Mammary epithelial cell (primary cell): ENCODE results near the gene TTF1.

Experiments used
- CTCF ChIP-seq, 2 donors: IDR thresholded peaks in 1 of 2; conservative IDR thresholded peaks in 1 of 2; 2 replicates each; pipeline ENCODE4 v1.5.1; 2011 to 2012; ENCODE audit warnings: inconsistent platforms in 2 of 2, low read length in 2 of 2, mild to moderate bottlenecking in 2 of 2, control low read depth in 1 of 2, low read depth in 1 of 2; ENCODE audit not compliant: insufficient read depth in 1 of 2; ENCODE audit errors: extremely low read depth in 1 of 2
- EZH2 ChIP-seq: IDR thresholded peaks from 2 replicates; pipeline ENCODE4 v1.6.1; 2012; ENCODE audit warnings: low read length, inconsistent platforms, borderline replicate concordance

DNA sequence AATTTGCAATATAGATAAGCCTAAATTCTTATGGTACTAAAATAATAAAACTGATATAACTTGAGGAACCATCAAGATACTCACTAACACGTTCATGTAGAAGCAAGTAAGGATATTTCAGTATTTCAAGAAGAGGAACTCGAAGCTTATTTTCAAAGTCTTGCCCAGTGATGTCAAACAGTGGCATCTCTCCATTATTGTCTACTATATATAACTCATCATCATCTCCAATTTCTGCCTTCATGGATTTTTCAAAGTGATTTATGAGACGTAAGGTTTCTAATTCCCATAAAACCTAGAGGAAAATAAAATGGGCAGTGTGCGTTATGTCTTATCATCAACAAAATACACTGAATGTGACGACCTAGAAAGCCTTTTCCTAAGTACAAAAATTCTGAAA lies 60.5 kb downstream of the TTF1 start:
- TF ChIP-seq CTCF (conservative IDR thresholded peaks at IDR 0.05 in 1 of 2, IDR thresholded peaks at IDR 0.05 in 1 of 2; ENCODE audit: extremely low read depth in 1 of 2, insufficient read depth in 1 of 2, low read depth in 1 of 2, low read length in 2 of 2) (no peak), EZH2 (no peak)
